ENCODE data around the gene IL4R. TPM values are rescaled to one million over a fixed set of nuclear protein-coding genes. Genes with fewer than 3 reads are reported as not detected.

The IL4R gene
- total and polyA plus RNA-seq, 10 of the 15 experiments (the other 5 are each of a cell fraction or from before 2014, with no cell fraction given), result 2.6 to 70.4 (median 36.6) TPM

GRCh38 chr16:27350006-27350405 is 36.2 kb downstream of the IL4R start:
- Histone ChIP-seq H3K4me2 (ENCODE audit: control insufficient read depth, insufficient read depth) (no peak overlapping the region), H3K79me2 (ENCODE audit: control insufficient read depth, insufficient read depth, low read length) (no peaks in the 10 kb centered on the region), H3K9ac (ENCODE audit: control insufficient read depth, insufficient read depth, low read length) (no peak overlapping the region), H3K27ac (ENCODE audit: control insufficient read depth, insufficient read depth) (no peak overlapping the region), H3K36me3 (ENCODE audit: control insufficient read depth in 2 of 2, insufficient read depth in 2 of 2, low read length in 1 of 2) (peaks cover 17 to 36% of the 10 kb centered on the region in 2 experiments; a peak in 3 of 4 replicates), H2AFZ (ENCODE audit: control insufficient read depth, low read depth, low read length) (no peak overlapping the region), H3K27me3 (replicated peaks in 1 of 2; ENCODE audit: control insufficient read depth in 2 of 2, insufficient read depth in 2 of 2, low read length in 1 of 2) (no peaks in the 10 kb centered on the region), H3K4me1 (ENCODE audit: control insufficient read depth, insufficient read depth, low read length) (no peaks in the 10 kb centered on the region), H4K20me1 (ENCODE audit: control insufficient read depth, insufficient read depth) (no peaks in the 10 kb centered on the region), H3K9me3 (replicated peaks; ENCODE audit: control insufficient read depth, insufficient read depth, low read length) (no peaks in the 10 kb centered on the region; the same call in 2 of the 3 replicates), H3K4me3 (no peak overlapping the region)
- BruUV-seq (replicated peaks), result no TSS peak
- intact Hi-C loops (cut with micrococcal nuclease; ENCODE audit: unreplicated experiment) (no loop called here), in situ Hi-C loops (cut with MboI) (loop anchor here (25.0 kb wide), 1 partner anchor 1513 kb away; no protein-coding TSS in a partner anchor)
- WGBS (ENCODE audit: insufficient coverage, insufficient replicate concordance, low lambda C conversion rate, missing lambda C conversion rate), result 100% methylated on average over 3 of the region's 3 CpGs
- no peak for TF ChIP-seq PBX3 (IDR thresholded peaks at IDR 0.05; ENCODE audit: insufficient replicate concordance, low read depth, low read length)
- TF ChIP-seq ZBTB33 (IDR thresholded peaks at IDR 0.05), result no peak
- TF ChIP-seq NRF1 (conservative IDR thresholded peaks at IDR 0.05; ENCODE audit: low read depth, low read length), result no peak
- TF ChIP-seq RELA (IDR thresholded peaks at IDR 0.05; ENCODE audit: borderline replicate concordance, partially characterized antibody), result no peak
- TF ChIP-seq EED (IDR thresholded peaks at IDR 0.05; ENCODE audit: low read depth), result no peak
- TF ChIP-seq MYB (IDR thresholded peaks at IDR 0.05; ENCODE audit: borderline replicate concordance, low read depth, low read length), result no peak
- no peak for TF ChIP-seq ZNF274 (IDR thresholded peaks at IDR 0.05; ENCODE audit: insufficient read depth, insufficient read length)
- ChIA-PET RAD21 (ENCODE audit: unreplicated experiment) (interaction anchor here (1.2 to 2.4 kb wide), 2 partner anchors 18 to 115 kb away, joined by 3 to 8 read pairs; no protein-coding TSS in a partner anchor), CTCF (interaction anchor here (0.7 to 1.1 kb wide), 4 partner anchors 12 to 1654 kb away, joined by 3 to 4 read pairs (median 3); no protein-coding TSS in a partner anchor), POLR2A (interaction anchor here (1.5 kb wide), 1 partner anchor 11 kb away, joined by 5 read pairs; no protein-coding TSS in a partner anchor), SMC1A (ENCODE audit: uncharacterized antibody, unreplicated experiment) (interaction anchor here (0.9 to 1.4 kb wide), 6 partner anchors 16 to 118 kb away, joined by 3 to 5 read pairs (median 3); no protein-coding TSS in a partner anchor)
- no peak for DNase-seq (ENCODE audit: low read depth, low spot score)
- no peak for FAIRE-seq
- ATAC-seq, result no peak
